Measurements from ENCODE around the gene EXOC3L1.

Gene EXOC3L1, protein sequence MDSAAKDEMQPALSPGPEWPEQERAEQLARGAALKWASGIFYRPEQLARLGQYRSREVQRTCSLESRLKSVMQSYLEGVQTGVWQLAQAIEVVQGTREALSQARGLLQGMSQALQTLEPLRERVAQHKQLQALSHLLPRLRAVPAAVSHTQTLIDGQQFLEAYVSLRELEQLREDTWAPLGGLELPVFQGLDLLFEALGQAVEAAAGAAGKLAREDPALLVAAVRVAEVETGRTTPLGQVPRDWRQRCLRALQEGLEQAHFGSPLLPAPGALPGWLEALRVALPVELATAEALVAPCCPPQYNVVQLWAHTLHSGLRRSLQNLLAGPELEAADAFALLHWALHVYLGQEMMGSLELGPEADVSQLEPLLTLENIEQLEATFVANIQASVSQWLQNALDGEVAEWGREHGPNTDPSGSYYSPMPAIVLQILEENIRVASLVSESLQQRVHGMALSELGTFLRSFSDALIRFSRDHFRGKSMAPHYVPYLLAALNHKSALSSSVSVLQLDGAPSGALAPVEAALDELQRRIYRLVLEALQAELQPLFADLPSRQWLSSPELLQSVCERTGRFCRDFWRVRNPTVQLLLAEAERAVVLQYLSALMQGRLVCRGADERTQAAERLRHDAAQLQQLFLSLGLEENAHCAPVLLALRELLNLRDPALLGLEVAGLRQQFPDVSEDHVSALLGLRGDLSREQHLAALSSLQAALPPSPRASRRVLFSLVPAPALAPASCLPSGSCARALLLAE

DNA sequence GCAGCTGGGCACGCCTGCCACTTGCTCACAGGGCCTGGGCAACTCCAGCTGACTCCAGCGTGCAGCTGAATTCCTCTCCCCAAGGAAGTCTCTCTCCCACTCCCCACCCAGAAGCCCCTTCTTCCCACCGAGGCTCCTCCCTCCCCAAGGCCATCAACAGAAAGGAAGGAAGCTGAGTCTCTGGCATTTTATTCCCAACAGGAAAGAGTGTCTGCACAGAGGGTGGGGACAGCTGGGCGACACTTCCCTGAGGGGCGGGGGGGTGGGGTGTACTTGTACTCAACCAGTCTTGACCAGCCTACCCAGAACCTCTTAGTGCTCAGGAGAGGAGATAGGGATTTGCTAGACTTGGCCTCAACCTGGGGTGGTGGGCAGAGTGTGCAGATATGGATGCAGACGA is at the start of gene EXOC3L1:
TSS of gene EXOC3L1 (minus strand) at position 96 of the 400 bp plus-strand sequence. CDS start 460 bp downstream, outside the sequence.
- DNase-seq = no peak

DNA sequence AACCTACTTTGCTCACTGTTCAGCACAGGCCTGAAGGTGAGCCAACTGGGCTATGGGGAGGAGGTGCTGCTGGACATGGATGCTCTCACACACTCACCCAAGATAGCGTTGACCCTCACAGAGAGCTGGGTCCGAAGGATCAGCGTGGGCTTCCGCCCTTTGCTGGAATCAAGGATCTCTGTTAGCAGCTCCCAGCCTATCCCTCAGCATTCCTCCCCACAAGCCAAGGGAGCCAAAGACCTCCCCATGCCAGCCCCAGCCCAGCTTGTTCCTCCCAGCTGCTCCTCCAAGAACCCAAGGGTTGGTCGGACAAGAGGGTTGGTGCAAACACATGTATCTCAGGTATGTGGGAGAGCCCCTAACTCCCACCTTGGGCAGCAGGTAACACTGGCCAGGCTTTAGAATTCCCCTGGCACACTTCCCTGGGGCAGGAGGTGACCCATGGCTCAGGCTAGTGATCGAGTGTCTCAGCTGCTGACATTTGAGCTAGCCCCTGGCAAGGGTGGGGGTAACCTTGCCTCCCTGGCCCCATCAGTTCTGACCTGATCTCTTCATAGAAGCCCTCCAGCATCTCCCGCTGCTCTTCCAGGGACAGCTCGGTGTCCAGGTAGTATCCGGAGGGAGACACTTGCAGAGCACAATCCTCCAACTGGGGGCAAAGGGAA is 49.0 kb upstream of the EXOC3L1 start:
- DNase-seq = no peak

DNA sequence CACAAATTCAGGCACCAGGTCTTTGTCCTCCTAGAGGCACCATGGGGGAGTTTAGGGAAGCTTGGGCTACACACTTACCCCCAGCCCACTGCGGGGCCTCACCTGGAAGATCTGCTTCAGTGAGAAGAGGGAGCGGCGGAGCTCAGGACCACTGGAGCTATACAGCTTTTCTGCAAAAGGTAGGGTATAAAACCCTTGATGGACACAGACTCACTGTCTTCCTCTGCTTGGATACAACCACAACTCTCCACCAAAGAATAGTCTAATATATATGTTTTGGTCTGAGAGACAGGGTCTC is 48.3 kb upstream of the EXOC3L1 start:
- no peak for DNase-seq

DNA sequence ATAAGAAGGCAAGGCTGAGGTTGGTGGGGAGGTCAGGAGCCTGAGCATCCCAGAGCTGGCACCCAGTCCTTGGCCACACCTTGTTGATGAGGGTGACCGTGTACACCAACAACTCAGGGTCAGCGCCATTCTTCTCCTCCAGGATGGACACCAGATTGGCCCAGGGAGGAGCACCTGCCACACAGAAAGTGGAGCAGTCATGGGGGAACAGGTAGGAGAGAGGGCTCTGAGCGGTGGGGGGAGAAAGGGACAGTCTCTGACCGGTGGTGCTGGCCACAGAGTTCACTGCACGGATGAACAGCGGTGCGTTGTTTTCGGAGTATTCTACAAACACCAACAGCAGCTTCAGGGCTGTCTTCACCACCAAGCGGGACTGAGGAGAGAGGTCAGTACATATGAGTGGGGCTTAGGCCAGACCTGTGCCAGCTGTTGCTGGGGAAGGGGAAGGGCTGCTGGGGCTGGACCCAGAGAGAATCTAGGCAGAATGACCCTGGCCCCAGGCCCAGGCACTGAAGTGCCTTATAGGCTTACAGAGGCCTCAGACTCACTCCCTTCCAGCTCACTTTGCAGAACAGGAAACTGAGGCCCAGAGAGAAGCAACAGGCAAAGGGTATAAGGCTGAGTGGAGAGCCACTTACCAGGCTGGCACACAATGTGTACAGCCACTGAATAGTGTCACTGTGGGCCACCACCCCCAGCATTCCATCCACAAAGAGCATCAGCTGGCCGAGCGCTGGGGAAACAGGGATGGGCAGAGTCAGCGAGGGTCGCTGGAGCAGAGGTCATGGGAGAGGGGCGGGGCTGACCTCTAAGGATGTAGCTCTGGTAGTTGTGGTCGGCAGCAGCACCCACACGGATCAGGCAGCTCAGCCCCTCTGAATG is 47.7 kb upstream of the EXOC3L1 start:
- DNase-seq = no peak

DNA sequence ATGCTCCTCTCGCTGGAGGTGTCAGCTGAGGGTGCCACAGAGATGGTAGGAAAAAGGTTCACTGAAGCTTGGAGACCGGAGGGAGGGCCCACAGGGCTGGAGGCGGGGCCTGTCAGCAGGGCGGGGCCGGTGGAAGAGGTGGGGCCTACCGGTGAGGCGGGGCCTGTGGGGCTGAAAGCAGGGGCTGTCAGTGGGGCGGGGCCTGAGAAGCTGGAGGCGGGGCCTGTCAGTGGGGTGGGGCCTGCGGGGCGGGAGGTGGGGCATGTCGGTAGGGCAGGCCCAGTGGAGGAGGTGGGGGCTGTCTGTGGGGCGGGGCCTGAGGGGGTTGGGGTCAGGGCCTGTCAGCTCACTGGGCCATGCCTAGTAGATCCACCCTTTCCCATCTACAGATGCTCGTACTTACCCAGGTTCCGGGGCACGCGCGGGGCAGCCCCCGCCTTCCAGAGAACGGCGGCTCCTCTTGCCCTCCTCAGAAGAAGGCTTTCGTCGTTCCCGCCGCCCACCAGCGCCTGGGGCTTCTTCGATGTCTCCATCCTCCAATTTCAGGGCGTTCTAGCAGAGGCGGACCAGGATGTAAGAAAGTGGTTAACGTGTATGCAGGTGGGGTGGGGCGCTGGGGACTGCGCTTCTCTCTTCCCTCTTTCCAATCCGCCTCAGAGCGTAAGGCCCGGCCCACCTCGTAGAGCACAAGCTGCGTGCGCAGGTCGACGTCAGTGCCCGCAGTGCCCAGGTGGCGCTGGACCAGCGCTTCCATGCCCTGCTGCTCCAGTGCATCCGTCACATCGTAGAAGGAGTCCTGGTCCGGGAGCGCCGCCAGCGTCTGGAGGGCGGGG is 46.8 kb upstream of the EXOC3L1 start:
- no peak for DNase-seq

DNA sequence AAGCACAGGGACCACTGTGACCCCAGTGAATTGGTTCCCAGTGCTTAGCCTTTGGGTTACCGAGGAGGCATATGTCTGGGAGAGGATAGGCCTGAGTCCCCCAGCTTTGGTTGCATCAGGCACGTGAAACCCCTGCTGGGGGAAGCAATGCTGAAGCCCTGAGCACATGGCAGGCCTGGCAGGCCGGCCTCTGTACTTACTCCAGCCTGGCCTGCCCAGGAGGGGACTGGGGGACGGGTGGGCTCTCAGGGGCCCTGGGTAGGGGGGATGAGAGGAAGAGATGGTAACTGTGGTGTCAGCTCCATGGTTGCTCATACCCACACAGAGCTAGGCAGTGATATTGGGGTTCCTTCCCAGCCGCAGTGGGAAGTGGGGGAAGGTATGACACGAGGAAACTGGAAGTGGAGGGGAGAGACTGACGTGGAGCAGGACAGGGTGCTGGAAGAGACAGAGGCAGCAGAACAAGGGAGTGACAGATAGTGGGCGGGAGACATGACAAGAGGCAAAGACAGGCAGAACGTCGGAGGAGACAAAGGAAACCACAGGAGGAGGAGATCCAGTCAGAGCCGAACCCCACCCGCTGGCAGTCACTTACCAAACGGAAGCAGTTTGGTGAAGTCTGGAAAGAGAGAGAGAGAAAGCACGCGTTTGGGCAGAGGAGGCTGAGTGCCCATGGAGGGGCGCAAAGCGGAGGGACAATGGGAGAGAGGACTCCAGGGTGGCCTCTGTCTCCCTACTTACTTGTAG is 46.1 kb upstream of the EXOC3L1 start:
- DNase-seq = no peak

DNA sequence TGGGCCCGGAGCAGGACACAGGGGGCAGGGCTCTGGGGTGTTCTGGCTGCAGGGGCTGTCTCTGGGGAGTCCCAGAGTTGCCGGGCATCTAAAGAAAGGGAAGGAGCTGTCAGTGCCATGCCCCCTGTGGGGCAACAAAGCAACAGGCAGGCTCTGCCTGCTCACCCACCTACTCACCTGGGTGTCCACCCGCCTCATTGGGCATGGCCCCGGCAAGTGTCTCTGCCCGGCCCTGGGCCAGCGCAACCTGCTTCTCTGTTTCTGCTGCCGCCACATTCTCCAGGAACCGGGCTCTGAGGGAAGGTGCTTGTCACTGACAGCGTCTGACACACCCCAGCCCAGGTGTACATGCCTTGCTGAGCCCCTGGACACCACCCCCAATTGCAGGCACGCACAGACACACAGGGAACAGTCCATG is 44.3 kb upstream of the EXOC3L1 start:
- DNase-seq = no peak

DNA sequence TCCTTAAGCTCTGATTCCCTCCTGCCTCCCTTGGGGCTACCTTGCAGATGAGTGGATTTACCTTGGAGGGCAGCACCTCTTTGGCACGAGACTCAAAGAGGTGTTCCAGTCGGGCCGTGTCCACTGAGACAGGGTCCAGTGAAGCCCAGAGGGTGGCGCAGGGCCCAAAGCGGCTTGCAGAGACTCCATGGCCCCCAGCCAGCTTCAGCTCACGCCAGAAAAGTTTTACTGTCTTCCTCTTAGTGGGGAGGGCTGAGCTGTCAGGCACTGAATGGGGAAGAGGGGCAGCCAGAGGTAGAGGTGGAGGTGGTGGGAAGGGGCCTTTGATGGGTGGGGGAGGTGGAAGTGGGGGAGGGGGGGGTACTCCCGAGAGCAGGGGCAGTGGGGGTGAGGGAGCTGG is 43.7 kb upstream of the EXOC3L1 start:
- no peak for DNase-seq

DNA sequence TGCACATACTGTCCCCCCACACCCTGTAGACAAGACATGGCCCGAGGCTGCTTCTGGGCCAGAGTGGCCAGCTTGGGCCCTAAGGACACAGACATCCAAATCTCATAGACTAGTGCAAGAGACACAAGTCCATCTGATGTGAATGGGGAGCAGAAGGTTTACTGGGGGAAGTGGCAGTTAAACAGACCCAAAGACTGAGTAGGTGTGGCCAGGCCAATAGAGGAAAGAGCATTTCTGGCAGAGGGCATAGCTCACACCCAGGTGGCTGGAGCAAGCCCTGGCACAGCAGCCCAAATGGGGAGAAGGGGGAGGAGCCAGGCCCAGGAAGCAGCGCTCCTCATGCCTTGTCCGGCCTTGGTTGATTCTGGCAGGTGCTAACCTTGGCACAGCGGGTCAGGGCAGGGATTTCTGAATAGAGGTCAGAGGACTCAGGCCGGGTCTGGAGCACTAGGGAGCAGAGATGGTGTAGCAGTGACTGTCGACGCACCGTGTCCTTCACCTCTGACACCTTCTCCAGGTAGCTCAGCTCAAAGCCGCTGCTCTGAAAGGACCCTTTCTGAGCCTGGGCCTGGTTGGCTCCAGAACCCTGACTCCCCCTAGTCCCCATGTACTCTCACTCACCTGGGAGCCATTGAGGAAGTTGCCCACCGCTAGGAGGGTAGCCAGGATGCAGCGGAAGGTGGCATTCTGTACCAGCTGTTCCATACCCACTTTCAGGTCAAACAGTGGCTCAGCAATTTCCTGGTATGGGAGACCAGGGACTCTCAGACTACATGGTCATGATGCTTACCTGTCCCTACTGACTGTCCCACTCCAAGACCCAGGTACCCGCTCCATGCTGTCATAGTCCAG is 41.1 kb upstream of the EXOC3L1 start:
- DNase-seq = no peak

DNA sequence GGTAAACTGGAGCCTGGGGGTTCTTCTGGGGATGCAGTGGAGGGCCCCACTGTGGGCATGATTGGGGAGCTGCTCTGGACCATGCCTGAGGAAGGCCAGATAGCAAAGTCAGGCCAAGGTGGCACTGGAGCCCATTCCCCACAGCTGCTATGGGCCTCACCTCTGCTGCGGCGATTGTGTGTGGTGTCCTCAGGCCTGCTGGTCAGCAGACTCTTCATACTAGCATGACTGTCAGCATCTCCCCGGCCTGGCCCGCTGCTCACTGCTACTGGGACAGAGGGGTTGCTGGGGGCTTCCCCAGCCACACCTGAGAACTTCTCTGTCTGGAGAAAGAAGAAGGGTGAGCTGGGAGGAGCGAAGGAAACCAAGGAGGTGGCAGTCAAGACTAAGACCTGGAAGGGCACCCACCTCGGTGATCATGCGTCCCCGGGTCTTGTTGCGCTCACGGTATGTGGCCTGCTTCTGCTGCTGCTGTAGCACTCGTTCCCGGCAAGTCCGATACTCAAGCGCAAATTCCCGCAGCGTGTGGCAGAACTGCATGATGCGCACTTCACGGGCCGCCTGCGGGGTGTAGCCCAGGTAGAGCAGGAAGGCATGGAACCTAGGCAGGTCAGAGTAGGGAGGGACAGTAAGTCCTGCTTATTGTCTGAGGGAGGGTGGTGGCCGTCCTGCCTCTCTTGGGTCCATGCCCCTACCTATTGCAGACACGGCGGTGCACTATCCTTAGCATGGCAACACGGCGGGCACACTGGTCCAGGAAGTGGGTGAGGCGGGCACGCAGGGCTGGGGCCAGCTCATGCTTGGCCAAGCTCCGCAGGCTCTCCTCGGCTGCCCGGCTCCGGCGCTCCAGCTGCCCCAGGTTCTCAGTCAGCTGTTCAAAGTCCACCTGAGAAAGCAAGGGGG is 40.2 kb upstream of the EXOC3L1 start:
- DNase-seq = no peak

DNA sequence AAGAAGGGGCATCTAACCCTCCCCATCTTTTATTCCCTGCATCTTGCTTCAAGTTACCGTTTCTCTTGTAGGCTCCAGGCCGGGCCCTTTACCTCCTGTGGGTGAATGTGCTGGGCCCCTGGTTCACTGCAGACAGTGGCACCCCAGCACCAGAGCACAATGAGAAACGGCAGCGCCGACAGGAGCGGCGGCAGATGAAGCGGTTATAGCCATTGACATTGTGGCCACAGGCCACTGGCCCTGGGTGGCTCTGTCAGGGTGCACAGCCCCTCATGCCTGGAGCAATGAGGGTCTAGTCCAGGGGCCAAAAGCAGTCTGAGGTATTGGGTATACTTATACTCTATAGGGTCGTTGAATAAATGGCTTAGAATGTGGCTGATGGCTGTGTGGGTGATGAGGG is 39.0 kb upstream of the EXOC3L1 start:
- DNase-seq = no peak

DNA sequence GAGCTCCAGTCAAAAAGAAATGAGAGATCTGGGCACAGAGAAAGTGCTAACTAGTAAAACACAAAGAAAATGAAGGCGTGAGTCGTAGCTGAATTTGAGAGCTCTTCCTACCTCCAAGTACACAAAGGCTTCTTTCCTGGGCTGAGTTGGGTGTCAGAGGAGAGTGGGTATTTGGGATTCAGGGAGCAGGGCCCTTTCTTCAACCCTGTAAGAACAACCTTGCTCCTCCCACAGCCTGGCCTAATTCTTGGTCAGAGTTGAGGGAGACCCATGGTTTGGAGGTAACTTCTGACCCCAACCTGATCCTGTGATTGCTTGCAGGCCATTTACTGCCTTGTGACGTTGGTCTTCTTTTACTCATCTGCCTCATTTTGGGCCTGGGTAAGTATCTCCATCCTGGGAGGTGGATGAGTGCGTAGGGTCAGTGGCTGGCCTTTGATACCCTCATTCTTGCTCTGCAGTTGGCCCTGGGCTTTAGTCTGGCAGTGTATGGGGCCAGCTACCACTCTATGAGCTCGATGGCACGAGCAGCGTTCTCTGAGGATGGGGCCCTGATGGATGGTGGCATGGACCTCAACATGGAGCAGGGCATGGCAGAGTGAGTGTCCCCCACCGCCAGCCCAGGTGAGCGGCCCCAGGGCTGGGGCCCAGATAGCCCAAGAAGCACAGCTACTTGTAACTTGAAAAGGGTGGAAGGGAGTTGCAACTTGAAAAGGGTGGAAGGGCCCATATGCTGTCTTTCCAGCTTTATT is 38.3 kb upstream of the EXOC3L1 start:
- DNase-seq = no peak

DNA sequence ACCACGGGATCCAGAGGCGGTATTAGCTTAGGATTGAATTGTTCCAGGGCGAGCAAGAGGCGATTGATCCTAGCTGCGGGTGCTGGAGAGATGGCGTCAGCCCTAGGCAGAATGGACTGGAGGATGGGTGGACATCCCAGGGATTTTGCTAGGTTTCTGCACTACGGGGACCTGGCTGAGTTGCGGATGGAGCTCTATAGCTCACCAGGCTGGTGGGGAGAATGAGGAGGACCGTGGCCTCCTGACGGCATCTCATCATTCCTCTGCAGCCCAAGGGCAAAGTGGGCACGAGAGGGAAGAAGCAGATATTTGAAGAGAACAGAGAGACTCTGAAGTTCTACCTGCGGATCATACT is 37.6 kb upstream of the EXOC3L1 start:
- DNase-seq = no peak

DNA sequence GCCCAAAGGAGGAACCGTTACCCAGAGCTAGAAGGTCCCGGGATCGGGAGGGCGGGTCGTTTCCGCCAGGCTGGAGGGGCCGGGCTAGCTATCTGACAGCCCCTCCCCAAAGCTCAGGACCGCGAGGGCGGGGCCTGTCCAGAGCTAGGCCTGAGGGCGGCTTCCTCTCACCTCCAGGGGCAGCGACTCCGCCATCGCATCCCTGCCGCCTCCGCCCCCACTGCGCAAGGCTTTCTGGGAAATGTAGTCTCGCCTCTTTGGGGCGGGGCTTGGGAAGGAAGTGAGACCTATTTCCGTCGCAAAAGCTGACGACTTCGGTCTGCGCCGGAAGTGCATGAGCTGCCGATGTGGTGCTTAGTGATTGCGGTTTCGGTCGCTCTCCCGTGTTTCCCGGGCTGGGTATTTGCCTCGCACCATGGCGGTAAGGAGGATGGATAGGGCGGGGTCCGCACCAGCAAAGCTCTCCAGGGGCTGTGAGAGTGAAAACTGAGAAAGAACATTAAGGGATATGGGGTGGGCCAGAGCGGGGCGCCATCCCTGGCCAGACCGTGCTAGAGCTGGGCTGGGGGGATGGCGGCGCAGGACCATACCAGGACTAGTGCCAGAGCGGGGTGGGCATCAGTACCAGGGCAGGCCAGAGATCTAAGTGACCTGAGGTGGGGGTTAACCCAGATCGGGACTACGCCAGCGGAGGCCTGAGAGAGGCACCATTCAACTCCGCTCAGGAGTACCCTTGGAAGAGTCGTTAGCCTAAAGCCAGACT is 37.0 kb upstream of the EXOC3L1 start, which contains the start of gene TMEM208:
TSS of gene TMEM208 (plus strand) at position 327 of the 763 bp plus-strand sequence. CDS start at position 416, 89 bp downstream.
- DNase-seq = peak; percentile 65

DNA sequence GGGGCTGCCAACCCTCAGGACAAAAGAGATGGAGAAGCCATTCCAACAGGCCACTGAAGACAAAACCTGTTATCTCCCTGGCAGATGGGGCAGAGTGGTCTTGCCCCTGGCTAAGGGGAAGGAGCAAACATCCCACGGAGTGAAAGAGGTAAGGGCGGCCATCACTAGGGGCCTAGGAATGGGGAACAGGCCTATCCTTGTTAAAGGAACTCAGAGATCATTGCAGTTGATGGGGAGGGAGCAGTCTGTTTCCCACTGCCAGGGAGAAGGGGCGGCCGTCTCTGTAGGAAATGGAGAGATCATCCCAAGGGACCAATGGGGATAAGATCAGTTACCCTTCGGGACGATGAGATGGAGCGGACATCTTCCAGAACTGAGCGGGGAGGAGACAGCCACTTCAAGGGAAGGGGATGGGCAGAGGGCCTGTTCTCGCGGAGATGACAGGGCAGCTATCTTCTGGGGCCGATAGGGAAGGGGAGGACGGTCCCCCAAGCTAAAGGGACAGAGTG is 36.4 kb upstream of the EXOC3L1 start:
- no peak for DNase-seq

DNA sequence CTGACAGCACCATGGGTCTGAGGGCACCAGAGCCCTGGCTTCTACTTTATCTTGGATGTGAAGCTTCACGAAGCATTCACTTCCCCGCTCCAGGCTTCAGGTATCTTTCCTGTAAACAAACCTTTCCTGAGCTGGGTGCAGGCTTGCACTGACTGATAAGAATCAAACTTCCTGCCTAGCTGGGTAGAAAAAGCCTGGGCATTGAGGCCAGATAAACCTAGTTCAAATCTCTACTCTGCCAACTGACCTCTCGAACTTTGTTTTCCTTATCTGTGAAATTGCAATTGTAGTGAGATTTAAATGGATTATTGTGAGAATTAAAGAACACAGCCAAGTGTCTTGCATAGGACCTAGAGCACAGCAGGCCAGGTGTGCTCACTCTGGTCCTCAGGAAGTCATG is 34.1 kb upstream of the EXOC3L1 start:
- no peak for DNase-seq
